Lower leg skin (tissue), 4 donors: ENCODE measurements around the gene CCNB3. TPM values are rescaled to one million over a fixed set of nuclear protein-coding genes. Genes with fewer than 3 reads are reported as not detected.

Experiments
- DNase-seq, 2 donors: peaks; one replicate each; pipeline ENCODE4 v3.0.0-alpha.2; 2019; ENCODE audit warnings: low spot score in 2 of 2
- H3K4me3 ChIP-seq: fragments of 200-600 bp; sonication (generic); 2 replicates; pipeline ENCODE4 v1.5.1; 2017; ENCODE audit warnings: mild to moderate bottlenecking, low read depth; ENCODE audit not compliant: poor library complexity, severe bottlenecking
- POLR2A ChIP-seq, 2 donors: fragments of 450-650 bp; IDR thresholded peaks; one replicate each; pipeline ENCODE4 v1.6.1; 2016 to 2017; ENCODE audit warnings: antibody characterized with exemption in 2 of 2, mild to moderate bottlenecking in 1 of 2, moderate library complexity in 1 of 2
- WGBS, 2 donors: methylation state at CpG; one replicate each; pipeline ENCODE4 v1.1.5; 2018; 5-methylcytosine and 5-hydroxymethylcytosine counted together
- intact Hi-C: fragments of 100-400 bp; cut with DNase I; formaldehyde crosslinking; loops from one replicate; pipeline ENCODE4 v1.15.0; 2023; ENCODE audit warnings: low total_unique reads
- total RNA-seq, 4 donors: library from RNA; depleted of rRNA; stranded (reverse); fragments of >200 nt; gene quantifications; one replicate each; pipeline ENCODE4 v1.1.0, GENCODE V29; 2016
- TF ChIP-seq, protein P1 (sequence below), 3 donors: fragments of 450-650 bp; IDR thresholded peaks; one replicate each; pipeline ENCODE4 v1.5.1; 2016; ENCODE audit warnings: antibody characterized with exemption in 3 of 3, mild to moderate bottlenecking in 3 of 3, moderate library complexity in 2 of 3

CCNB3 gene
- total RNA-seq, 4 donors from 2014 or later, result 0.36 to 1.6 (median 0.68) TPM

- no peak for TF ChIP-seq POLR2A (IDR thresholded peaks at IDR 0.05)
- TF ChIP-seq, protein P1, sequence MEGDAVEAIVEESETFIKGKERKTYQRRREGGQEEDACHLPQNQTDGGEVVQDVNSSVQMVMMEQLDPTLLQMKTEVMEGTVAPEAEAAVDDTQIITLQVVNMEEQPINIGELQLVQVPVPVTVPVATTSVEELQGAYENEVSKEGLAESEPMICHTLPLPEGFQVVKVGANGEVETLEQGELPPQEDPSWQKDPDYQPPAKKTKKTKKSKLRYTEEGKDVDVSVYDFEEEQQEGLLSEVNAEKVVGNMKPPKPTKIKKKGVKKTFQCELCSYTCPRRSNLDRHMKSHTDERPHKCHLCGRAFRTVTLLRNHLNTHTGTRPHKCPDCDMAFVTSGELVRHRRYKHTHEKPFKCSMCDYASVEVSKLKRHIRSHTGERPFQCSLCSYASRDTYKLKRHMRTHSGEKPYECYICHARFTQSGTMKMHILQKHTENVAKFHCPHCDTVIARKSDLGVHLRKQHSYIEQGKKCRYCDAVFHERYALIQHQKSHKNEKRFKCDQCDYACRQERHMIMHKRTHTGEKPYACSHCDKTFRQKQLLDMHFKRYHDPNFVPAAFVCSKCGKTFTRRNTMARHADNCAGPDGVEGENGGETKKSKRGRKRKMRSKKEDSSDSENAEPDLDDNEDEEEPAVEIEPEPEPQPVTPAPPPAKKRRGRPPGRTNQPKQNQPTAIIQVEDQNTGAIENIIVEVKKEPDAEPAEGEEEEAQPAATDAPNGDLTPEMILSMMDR (IDR thresholded peaks at IDR 0.05), result no peak
- DNase-seq, result no peak
- 63% methylated on average over 4 of the region's 4 CpGs for WGBS, 2 donors
- intact Hi-C loops, result no loop called here
- H3K4me3 ChIP-seq, result no peak overlapping the region
Observed at GRCh38 chrX:50198348-50198747, 6.2 kb upstream of the CCNB3 start.

- WGBS, 2 donors, result 81 to 88% methylated on average over 1 of the region's 1 CpG
- H3K4me3 ChIP-seq, result no peak within 1 kb of the TSS
- TF ChIP-seq, protein P1 (IDR thresholded peaks at IDR 0.05), result no peak
- TF ChIP-seq POLR2A (IDR thresholded peaks at IDR 0.05), result no peak
- intact Hi-C loops, result no loop called here
- DNase-seq, result no peak
Observed at GRCh38 chrX:50200907-50201306, 3.7 kb upstream of the CCNB3 start, which contains the start of gene AKAP4. AKAP4 (minus strand) TSS chrX:50201007; CDS start chrX:50200889, 118 bp downstream.

- H3K4me3 ChIP-seq, result no peak overlapping the region
- intact Hi-C loops, result no loop called here
- TF ChIP-seq, protein P1 (IDR thresholded peaks at IDR 0.05), result no peak
- TF ChIP-seq POLR2A (IDR thresholded peaks at IDR 0.05), result no peak
- WGBS, 2 donors, result 57 to 64% methylated on average over 3 of the region's 3 CpGs
- no peak for DNase-seq
Observed at GRCh38 chrX:50202539-50202938, 2.0 kb upstream of the CCNB3 start.

- WGBS, 2 donors, result 71 to 84% methylated on average over 11 of the region's 11 CpGs
- no peak for TF ChIP-seq POLR2A (IDR thresholded peaks at IDR 0.05)
- TF ChIP-seq, protein P1 (IDR thresholded peaks at IDR 0.05), result no peak
Observed at GRCh38 chrX:50206753-50207152, 2.2 kb downstream of the CCNB3 start.

GRCh38 chrX:50211510-50211909, 6.9 kb downstream of the CCNB3 start:
- no peak overlapping the region for H3K4me3 ChIP-seq
- 35 to 43% methylated on average over 8 of the region's 8 CpGs for WGBS, 2 donors
- DNase-seq, result peak in 1 of 2 donors; percentile 76
- intact Hi-C loops, result no loop called here
- no peak for TF ChIP-seq POLR2A (IDR thresholded peaks at IDR 0.05)
- TF ChIP-seq, protein P1 (IDR thresholded peaks at IDR 0.05), result no peak

More at GRCh38 chrX:50206753-50207152, 2.2 kb downstream of the CCNB3 start:
- intact Hi-C loops, result no loop called here
- no peak overlapping the region for H3K4me3 ChIP-seq
- no peak for DNase-seq

DNA sequence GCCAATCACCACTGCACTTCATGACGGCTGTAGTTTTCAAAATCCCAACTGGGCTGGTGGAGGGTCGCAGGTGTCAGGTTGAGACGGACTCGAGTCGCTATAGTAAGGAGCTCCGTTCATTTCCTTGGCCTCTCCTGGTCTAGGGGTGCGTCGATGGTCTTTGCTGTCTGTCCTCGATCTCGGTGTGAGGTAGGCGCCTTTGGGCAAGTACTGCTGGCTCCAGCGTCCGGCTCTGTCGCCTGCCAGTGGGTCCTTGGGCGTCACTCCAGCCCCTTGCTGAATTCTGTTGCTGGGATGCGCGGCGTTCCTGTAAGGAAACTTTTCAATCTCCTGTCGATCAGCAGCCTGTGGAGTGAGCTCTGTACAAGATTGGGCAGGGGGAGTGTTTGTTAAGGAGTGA, 76.7 kb downstream of the CCNB3 start:
- no peak for DNase-seq
- 68 to 97% methylated on average over 14 to 19 of the region's 19 CpGs for WGBS, 2 donors
- H3K4me3 ChIP-seq, result no peak overlapping the region
- intact Hi-C loops, result no loop called here
- TF ChIP-seq POLR2A (IDR thresholded peaks at IDR 0.05), result no peak
- TF ChIP-seq, protein P1 (IDR thresholded peaks at IDR 0.05), result no peak
